HepG2 (cell line): ENCODE measurements around the gene TIAM2. TPM values are rescaled to one million over a fixed set of nuclear protein-coding genes. Genes with fewer than 3 reads are reported as not detected.

Experiments
- AHR ChIP-seq: IDR thresholded peaks from 2 replicates; pipeline ENCODE4 v1.6.1; 2018; ENCODE audit warnings: missing genetic modification reagents, missing compliant biosample characterization
- ARNT2 ChIP-seq: sonication (generic); formaldehyde crosslinking; IDR thresholded peaks from 2 replicates; pipeline ENCODE4 v1.8.0; 2022; ENCODE audit warnings: mild to moderate bottlenecking, low read depth, missing genetic modification reagents, moderate library complexity
- ATF1 ChIP-seq: IDR thresholded peaks from 2 replicates; pipeline ENCODE4 v1.6.1; 2016; ENCODE audit warnings: mild to moderate bottlenecking, control low read depth
- ELF1 ChIP-seq: sonication (generic); formaldehyde crosslinking; IDR thresholded peaks from 2 replicates; pipeline ENCODE4 v1.4.0; 2020; ENCODE audit warnings: missing genetic modification reagents
- FOXO1 ChIP-seq: sonication (generic); formaldehyde crosslinking; IDR thresholded peaks from 2 replicates; pipeline ENCODE4 v1.4.0; 2020; ENCODE audit warnings: missing genetic modification reagents
- GATAD2A ChIP-seq: IDR thresholded peaks from 2 replicates; pipeline ENCODE4 v1.6.1; 2016
- MAFK ChIP-seq, 2 experiments: IDR thresholded peaks in 1 of 2; conservative IDR thresholded peaks in 1 of 2; 2 replicates each; pipeline ENCODE4 v1.6.1; 2011; ENCODE audit warnings: improper control_type of control experiment in 2 of 2, low read length in 2 of 2
- NFYC ChIP-seq: IDR thresholded peaks from 2 replicates; pipeline ENCODE4 v1.6.1; 2016; ENCODE audit warnings: missing genetic modification reagents, missing compliant biosample characterization
- PITX1 ChIP-seq: sonication (generic); formaldehyde crosslinking; IDR thresholded peaks from 2 replicates; pipeline ENCODE4 v1.5.1; 2020; ENCODE audit warnings: mild to moderate bottlenecking, missing genetic modification reagents
- POLR2A ChIP-seq, 2 experiments: IDR thresholded peaks; 2 replicates each; pipeline ENCODE4 v1.6.1; 2011; ENCODE audit warnings: low read depth in 2 of 2, low read length in 2 of 2, mild to moderate bottlenecking in 1 of 2, moderate library complexity in 1 of 2; ENCODE audit not compliant: insufficient read depth in 1 of 2
- SKIL ChIP-seq: sonication (generic); formaldehyde crosslinking; IDR thresholded peaks from 2 replicates; pipeline ENCODE4 v1.8.0; 2022; ENCODE audit warnings: missing genetic modification reagents, mild to moderate bottlenecking, moderate library complexity, borderline replicate concordance
- SMARCC2 ChIP-seq: fragments of 450-650 bp; IDR thresholded peaks from 2 replicates; pipeline ENCODE4 v1.6.1; 2017; ENCODE audit warnings: antibody characterized with exemption, mild to moderate bottlenecking
- U2AF2 ChIP-seq: fragments of 200-400 bp; formaldehyde crosslinking; IDR thresholded peaks from 2 replicates; pipeline ENCODE4 v1.6.1; 2017; ENCODE audit warnings: low read depth, mild to moderate bottlenecking, low read length
- ZBTB38 ChIP-seq: sonication (generic); formaldehyde crosslinking; IDR thresholded peaks from 2 replicates; pipeline ENCODE4 v1.5.1; 2020; ENCODE audit warnings: mild to moderate bottlenecking, missing genetic modification reagents
- ZNF30 ChIP-seq: sonication (generic); formaldehyde crosslinking; IDR thresholded peaks from 2 replicates; pipeline ENCODE4 v1.5.0; 2020; ENCODE audit warnings: mild to moderate bottlenecking, missing genetic modification reagents
- ZNF484 ChIP-seq: sonication (generic); formaldehyde crosslinking; IDR thresholded peaks from 2 replicates; pipeline ENCODE4 v1.5.1; 2020; ENCODE audit warnings: mild to moderate bottlenecking, low read depth, missing genetic modification reagents, borderline replicate concordance
- polyA plus RNA-seq, 8 experiments: library from polyadenylated mRNA; depleted of rRNA in 3 of 8; stranded (reverse) in 7 of 8; unstranded in 1 of 8; fragments of >200 nt; fragmentation: Illumina TruSeq in 4 of 8; extraction: Trizol in 4 of 8; gene quantifications; 2 replicates each; pipeline versions ENCODE4 v1.2.1 to v1.2.3, GENCODE V29; 2011 to 2016; ENCODE audit warnings: low read depth in 4 of 8, missing spikeins in 1 of 8, mixed read lengths in 1 of 8; ENCODE audit not compliant: insufficient read depth in 1 of 8
- total RNA-seq, 5 experiments: library from RNA; depleted of rRNA; stranded (reverse); fragments of >200 nt; fragmentation: Illumina TruSeq; extraction: Trizol; gene quantifications; 2 replicates each; pipeline ENCODE4 v1.2.3, GENCODE V29; 2016; ENCODE audit warnings: low read depth in 1 of 5
- TF ChIP-seq, protein P1 (sequence below): sonication (generic); formaldehyde crosslinking; IDR thresholded peaks from 2 replicates; pipeline ENCODE4 v1.4.0; 2020; ENCODE audit warnings: missing genetic modification reagents
- TF ChIP-seq, protein P2 (sequence below): sonication (generic); formaldehyde crosslinking; IDR thresholded peaks from 2 replicates; pipeline ENCODE4 v1.4.0; 2020; ENCODE audit warnings: missing genetic modification reagents
- TF ChIP-seq, protein P3 (sequence below): sonication (generic); formaldehyde crosslinking; IDR thresholded peaks from 2 replicates; pipeline ENCODE4 v1.5.1; 2020; ENCODE audit warnings: missing genetic modification reagents, mild to moderate bottlenecking, borderline replicate concordance
- TF ChIP-seq, protein P4 (sequence below): sonication (generic); formaldehyde crosslinking; IDR thresholded peaks from 2 replicates; pipeline ENCODE4 v1.4.0; 2020; ENCODE audit warnings: missing genetic modification reagents

The TIAM2 gene
- total and polyA plus RNA-seq, 2 of the 13 experiments (the other 11 are each of a cell fraction or from before 2014, with no cell fraction given): 4.1 to 4.5 TPM

GRCh38 chr6:155126727-155127439 lies 131.8 kb downstream of the TIAM2 start (continued):
- TF ChIP-seq, protein P1, sequence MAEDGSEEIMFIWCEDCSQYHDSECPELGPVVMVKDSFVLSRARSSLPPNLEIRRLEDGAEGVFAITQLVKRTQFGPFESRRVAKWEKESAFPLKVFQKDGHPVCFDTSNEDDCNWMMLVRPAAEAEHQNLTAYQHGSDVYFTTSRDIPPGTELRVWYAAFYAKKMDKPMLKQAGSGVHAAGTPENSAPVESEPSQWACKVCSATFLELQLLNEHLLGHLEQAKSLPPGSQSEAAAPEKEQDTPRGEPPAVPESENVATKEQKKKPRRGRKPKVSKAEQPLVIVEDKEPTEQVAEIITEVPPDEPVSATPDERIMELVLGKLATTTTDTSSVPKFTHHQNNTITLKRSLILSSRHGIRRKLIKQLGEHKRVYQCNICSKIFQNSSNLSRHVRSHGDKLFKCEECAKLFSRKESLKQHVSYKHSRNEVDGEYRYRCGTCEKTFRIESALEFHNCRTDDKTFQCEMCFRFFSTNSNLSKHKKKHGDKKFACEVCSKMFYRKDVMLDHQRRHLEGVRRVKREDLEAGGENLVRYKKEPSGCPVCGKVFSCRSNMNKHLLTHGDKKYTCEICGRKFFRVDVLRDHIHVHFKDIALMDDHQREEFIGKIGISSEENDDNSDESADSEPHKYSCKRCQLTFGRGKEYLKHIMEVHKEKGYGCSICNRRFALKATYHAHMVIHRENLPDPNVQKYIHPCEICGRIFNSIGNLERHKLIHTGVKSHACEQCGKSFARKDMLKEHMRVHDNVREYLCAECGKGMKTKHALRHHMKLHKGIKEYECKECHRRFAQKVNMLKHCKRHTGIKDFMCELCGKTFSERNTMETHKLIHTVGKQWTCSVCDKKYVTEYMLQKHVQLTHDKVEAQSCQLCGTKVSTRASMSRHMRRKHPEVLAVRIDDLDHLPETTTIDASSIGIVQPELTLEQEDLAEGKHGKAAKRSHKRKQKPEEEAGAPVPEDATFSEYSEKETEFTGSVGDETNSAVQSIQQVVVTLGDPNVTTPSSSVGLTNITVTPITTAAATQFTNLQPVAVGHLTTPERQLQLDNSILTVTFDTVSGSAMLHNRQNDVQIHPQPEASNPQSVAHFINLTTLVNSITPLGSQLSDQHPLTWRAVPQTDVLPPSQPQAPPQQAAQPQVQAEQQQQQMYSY (CRISPR knock-in tag): no peak
- TF ChIP-seq ELF1 (CRISPR knock-in tag) (no peak), SMARCC2 (no peak), MAFK (conservative IDR thresholded peaks at IDR 0.05 in 1 of 2, IDR thresholded peaks at IDR 0.05 in 1 of 2; ENCODE audit: low read length in 2 of 2) (no peak), NFYC (no peak), U2AF2 (no peak), ZBTB38 (CRISPR knock-in tag) (0 out of 2 replicates have a peak, but pooled peaks have one; percentile 37), SKIL (peak; percentile 50; the same call in 1 of the 2 replicates), AHR (CRISPR knock-in tag) (no peak), ARNT2 (CRISPR knock-in tag) (no peak), ATF1 (CRISPR knock-in tag) (no peak), POLR2A (IDR thresholded peaks at IDR 0.05; ENCODE audit: insufficient read depth in 1 of 2, low read depth in 2 of 2, low read length in 2 of 2) (no peak), FOXO1 (peak; percentile 37; the same call in 1 of the 2 replicates), PITX1 (CRISPR knock-in tag) (no peak), ZNF484 (no peak), GATAD2A (peak; percentile 57), ZNF30 (CRISPR knock-in tag) (no peak)
- TF ChIP-seq, protein P2, sequence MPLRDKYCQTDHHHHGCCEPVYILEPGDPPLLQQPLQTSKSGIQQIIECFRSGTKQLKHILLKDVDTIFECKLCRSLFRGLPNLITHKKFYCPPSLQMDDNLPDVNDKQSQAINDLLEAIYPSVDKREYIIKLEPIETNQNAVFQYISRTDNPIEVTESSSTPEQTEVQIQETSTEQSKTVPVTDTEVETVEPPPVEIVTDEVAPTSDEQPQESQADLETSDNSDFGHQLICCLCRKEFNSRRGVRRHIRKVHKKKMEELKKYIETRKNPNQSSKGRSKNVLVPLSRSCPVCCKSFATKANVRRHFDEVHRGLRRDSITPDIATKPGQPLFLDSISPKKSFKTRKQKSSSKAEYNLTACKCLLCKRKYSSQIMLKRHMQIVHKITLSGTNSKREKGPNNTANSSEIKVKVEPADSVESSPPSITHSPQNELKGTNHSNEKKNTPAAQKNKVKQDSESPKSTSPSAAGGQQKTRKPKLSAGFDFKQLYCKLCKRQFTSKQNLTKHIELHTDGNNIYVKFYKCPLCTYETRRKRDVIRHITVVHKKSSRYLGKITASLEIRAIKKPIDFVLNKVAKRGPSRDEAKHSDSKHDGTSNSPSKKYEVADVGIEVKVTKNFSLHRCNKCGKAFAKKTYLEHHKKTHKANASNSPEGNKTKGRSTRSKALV (CRISPR knock-in tag): no peak
- TF ChIP-seq, protein P3, sequence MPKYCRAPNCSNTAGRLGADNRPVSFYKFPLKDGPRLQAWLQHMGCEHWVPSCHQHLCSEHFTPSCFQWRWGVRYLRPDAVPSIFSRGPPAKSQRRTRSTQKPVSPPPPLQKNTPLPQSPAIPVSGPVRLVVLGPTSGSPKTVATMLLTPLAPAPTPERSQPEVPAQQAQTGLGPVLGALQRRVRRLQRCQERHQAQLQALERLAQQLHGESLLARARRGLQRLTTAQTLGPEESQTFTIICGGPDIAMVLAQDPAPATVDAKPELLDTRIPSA (CRISPR knock-in tag): no peak
- TF ChIP-seq, protein P4, sequence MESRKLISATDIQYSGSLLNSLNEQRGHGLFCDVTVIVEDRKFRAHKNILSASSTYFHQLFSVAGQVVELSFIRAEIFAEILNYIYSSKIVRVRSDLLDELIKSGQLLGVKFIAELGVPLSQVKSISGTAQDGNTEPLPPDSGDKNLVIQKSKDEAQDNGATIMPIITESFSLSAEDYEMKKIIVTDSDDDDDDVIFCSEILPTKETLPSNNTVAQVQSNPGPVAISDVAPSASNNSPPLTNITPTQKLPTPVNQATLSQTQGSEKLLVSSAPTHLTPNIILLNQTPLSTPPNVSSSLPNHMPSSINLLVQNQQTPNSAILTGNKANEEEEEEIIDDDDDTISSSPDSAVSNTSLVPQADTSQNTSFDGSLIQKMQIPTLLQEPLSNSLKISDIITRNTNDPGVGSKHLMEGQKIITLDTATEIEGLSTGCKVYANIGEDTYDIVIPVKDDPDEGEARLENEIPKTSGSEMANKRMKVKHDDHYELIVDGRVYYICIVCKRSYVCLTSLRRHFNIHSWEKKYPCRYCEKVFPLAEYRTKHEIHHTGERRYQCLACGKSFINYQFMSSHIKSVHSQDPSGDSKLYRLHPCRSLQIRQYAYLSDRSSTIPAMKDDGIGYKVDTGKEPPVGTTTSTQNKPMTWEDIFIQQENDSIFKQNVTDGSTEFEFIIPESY (CRISPR knock-in tag): 0 out of 2 replicates have a peak, but pooled peaks have one; percentile 6
